HFF-Myc (cell line): ENCODE data around the gene TNFRSF1B.

Experiments used
- DNase-seq: peaks from one replicate; pipeline ENCODE4 v3.0.0-alpha.2; 2011; ENCODE audit warnings: low read depth; ENCODE audit errors: extremely low read depth
- H3K4me3 ChIP-seq: replicated peaks from 2 replicates; pipeline ENCODE4 v1.5.1; 2011; ENCODE audit warnings: low read depth, mild to moderate bottlenecking, control low read depth, low read length
- CTCF ChIP-seq: IDR thresholded peaks from 2 replicates; pipeline ENCODE4 v1.5.1; 2012; ENCODE audit warnings: mild to moderate bottlenecking, low read depth, low read length, control low read depth; ENCODE audit errors: missing control alignments

TNFRSF1B gene

GRCh38 chr1:12152113-12152891 is 14.5 kb upstream of the TNFRSF1B start:
- no peak overlapping the region for H3K4me3 ChIP-seq
- DNase-seq, result no peak
- no peak for TF ChIP-seq CTCF

GRCh38 chr1:12153181-12153785 is 13.5 kb upstream of the TNFRSF1B start:
- H3K4me3 ChIP-seq, result no peak overlapping the region
- no peak for TF ChIP-seq CTCF
- DNase-seq, result no peak

GRCh38 chr1:12155328-12155727 is 11.5 kb upstream of the TNFRSF1B start:
- DNase-seq, result no peak
- H3K4me3 ChIP-seq, result no peak overlapping the region
- no peak for TF ChIP-seq CTCF

- TF ChIP-seq CTCF, result no peak
- H3K4me3 ChIP-seq, result no peak overlapping the region
- no peak for DNase-seq
Measured at GRCh38 chr1:12157366-12158231, 9.2 kb upstream of the TNFRSF1B start.

GRCh38 chr1:12158357-12159092 is 8.3 kb upstream of the TNFRSF1B start:
- TF ChIP-seq CTCF, result no peak
- H3K4me3 ChIP-seq, result no peak overlapping the region
- no peak for DNase-seq

- no peak overlapping the region for H3K4me3 ChIP-seq
- DNase-seq, result no peak
- no peak for TF ChIP-seq CTCF
Measured at GRCh38 chr1:12159816-12160215, 7.0 kb upstream of the TNFRSF1B start.
